GM18519 (cell line): Measurements from ENCODE around the gene FDX1.

Experiments used
- ATAC-seq: cut with Tn5 transposase; IDR thresholded peaks from one replicate; pipeline ENCODE4 v1.9.1; 2021; ENCODE audit warnings: mild to moderate bottlenecking, moderate library complexity; ENCODE audit not compliant: unreplicated experiment, low FRiP score

FDX1 gene

GRCh38 chr11:110497231-110497978 lies 67.7 kb downstream of the FDX1 start:
- no peak for ATAC-seq

DNA sequence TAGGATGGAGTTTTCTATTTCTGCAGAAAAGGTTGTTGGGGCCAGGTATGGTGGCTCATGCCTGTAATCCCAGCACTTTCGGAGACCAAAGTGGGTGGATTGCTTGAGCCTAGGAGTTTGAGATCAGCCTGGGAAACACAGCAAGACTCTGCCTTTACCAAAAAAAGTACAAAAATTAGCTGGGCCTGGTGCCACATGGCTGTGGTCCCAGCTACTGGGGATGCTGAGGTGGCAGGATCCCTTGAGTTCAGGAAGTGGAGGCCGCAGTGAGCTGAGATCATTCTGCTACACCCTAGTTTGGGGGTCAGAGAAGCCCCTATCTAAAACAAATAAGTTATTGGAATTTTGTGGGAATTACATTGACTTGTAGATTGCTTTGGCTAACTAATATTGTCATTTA lies 71.7 kb downstream of the FDX1 start:
- no peak for ATAC-seq

DNA sequence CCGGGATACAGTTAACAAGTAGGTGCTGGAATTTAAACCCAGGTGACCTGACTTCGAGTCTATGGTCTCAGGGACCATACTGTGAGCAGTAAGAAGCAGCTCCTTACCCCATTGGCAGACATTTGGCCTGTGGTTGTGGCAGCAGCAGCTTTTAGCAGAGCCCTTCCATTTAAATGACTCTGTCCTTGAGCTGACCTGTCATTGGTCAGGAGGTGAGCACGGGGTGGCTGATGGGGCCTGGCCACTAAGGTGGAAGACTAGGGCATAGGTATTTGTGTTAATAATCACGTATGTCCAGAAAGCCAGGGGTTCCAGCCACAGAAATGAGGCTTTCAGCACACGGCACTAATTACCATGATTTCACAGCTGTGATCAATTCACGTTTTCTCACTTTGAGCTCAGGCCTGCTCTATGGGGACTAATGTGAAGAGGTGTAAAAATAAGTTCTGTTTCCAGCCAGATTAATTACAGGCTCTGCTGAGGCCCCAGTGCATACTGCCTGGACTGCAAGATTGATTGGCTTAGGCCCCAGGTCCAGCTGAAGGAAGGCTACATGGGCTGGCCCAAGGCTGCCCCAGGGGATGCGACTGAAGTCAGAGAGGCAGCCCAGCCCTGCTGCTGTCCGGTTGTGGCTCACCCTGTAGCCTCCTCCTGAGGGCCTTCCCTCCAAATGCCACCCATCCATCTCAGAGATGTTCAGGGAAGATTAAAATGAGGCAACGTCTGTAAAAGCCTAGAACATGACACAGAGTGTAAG lies 76.0 kb downstream of the FDX1 start:
- no peak for ATAC-seq

GRCh38 chr11:110507328-110507727 lies 77.6 kb downstream of the FDX1 start:
- no peak for ATAC-seq

DNA sequence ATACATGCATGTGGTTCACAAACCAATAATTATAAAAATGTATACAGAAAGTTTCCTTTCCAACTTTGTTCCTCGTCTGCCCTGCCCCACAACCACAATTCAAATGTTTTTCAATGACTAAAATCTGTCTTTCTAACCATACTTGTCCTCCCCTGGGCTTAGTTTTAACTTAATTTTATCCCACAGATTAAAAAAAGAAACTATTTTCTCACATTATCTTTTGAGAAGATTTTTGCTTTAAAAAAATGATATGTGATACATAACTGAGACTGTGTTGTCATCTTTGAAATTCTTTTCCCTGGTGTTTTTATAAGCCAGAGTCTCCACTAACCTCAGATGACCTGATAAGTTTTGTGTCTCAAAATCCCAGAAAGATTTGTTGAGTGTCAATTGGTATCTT lies 79.0 kb downstream of the FDX1 start:
- ATAC-seq = no peak

DNA sequence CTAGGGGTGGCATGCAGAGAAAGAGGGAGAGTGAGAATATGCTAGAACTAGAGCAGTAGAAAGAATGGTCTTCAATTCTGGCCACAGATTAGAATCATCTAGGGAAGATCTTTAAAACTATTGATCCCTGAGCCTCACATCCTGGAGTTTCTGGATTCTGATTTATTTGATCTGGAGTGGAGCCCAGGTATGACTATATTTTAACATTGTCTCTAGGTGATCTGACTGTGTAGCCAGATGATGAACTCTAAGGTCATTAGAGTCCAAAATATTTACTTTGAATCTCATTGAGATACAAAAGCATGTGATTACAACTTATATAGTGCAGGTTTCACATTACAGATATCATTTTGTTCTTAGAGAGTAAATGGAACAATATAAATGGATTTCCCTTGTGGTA lies 79.7 kb downstream of the FDX1 start:
- no peak for ATAC-seq

- ATAC-seq = no peak
Measured at GRCh38 chr11:110512026-110512425, 82.3 kb downstream of the FDX1 start.

DNA sequence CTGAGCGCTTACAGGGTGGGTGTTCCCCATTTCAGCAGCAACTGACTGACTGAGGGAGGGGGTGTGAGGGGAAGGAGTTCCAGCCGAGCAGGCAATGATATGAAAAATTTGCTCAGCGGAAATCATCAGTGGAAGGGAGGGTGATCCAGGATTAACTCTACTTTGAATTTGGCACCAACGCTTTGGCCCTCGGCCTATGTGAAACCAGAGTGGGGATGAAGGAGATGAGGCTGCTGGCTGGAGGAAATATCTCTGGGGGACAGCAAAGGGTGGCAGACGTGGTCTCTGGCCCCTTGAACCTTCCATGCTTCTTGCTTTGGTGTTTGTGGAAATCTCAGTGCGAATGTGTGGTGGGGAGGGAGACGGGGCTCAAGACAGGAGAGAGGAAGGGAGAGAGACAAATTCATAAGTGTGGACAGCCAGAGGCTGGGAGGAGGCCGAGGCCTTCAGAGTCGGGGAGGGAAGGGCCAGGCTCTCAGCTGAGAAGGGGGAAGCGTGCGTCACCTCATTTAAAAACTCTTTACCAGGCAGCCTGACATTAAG lies 83.6 kb downstream of the FDX1 start:
- no peak for ATAC-seq

DNA sequence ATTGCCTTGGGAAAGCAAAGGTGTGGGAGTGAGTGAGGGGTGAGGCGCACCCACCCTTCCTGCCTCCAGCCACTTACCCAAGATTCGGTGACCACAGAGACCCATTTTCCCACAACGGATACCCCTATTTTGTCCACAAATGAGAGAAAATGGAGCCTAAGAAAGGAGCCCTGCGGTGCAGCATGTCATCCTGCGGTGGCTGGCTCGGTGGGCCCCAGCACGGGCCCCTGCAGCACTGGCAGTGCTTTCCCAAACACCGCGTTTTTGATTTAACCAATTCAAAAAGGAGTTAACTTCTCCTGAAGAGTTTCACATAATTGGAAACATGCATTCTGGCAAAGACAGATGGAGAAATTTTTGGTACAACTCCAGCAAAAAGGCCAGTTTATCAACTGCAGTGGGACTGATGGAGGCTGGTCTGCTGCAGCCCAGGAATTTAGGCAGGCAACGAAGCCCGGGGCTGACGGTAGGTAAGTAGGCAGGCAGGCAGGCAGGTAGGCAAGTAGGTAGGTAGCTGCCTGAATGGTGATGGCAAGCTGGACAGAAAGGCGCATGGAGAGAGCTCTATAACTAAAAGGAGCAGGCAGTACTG lies 84.2 kb downstream of the FDX1 start:
- no peak for ATAC-seq
